IPS-15b (cell line): Measurements from ENCODE around the gene ARID1B.

Source experiments
- H3K27me3 ChIP-seq: one replicate; pipeline ENCODE4 v1.6.1; 2013; ENCODE audit warnings: low read length; ENCODE audit not compliant: control insufficient read depth, insufficient read depth
- H3K36me3 ChIP-seq: one replicate; pipeline ENCODE4 v1.6.1; 2013; ENCODE audit warnings: low read length; ENCODE audit not compliant: control insufficient read depth, insufficient read depth
- H3K4me1 ChIP-seq: one replicate; pipeline ENCODE4 v1.6.1; 2013; ENCODE audit warnings: mild to moderate bottlenecking, low read length; ENCODE audit not compliant: control insufficient read depth, insufficient read depth
- H3K4me3 ChIP-seq: one replicate; pipeline ENCODE4 v1.5.1; 2013; ENCODE audit warnings: low read depth, low read length
- H3K9ac ChIP-seq: one replicate; pipeline ENCODE4 v1.6.1; 2013; ENCODE audit warnings: low read depth, mild to moderate bottlenecking, low read length
- H3K9me3 ChIP-seq: one replicate; pipeline ENCODE4 v1.6.1; 2013; ENCODE audit warnings: mild to moderate bottlenecking, low read length; ENCODE audit not compliant: control insufficient read depth, insufficient read depth

ARID1B gene

DNA sequence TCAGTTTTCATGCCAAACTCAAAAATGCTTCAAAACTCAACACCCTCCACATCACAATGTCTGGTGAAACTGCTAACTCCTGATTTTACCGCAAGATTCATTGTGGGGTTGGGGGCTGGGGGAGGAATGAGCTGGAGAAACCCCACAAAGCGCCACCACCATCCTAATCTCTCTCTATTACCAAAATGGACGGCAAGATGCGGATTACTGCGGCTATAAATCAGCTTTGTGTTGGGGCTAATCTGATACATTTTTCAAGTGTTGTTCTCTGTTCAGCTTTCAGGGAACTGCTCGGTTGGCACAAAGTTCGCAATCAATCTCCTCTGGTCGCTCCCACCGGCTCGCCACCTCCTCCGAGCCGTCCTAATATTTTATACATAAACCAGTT is 462.5 kb downstream of the ARID1B start:
- no peaks in the 10 kb centered on the region for H3K9me3 ChIP-seq
- H3K36me3 ChIP-seq = no peaks in the 10 kb centered on the region
- peaks cover 9% of the 10 kb centered on the region for H3K4me1 ChIP-seq
- H3K4me3 ChIP-seq = no peak overlapping the region
- no peak overlapping the region for H3K9ac ChIP-seq
- peaks cover 26% of the 10 kb centered on the region for H3K27me3 ChIP-seq

DNA sequence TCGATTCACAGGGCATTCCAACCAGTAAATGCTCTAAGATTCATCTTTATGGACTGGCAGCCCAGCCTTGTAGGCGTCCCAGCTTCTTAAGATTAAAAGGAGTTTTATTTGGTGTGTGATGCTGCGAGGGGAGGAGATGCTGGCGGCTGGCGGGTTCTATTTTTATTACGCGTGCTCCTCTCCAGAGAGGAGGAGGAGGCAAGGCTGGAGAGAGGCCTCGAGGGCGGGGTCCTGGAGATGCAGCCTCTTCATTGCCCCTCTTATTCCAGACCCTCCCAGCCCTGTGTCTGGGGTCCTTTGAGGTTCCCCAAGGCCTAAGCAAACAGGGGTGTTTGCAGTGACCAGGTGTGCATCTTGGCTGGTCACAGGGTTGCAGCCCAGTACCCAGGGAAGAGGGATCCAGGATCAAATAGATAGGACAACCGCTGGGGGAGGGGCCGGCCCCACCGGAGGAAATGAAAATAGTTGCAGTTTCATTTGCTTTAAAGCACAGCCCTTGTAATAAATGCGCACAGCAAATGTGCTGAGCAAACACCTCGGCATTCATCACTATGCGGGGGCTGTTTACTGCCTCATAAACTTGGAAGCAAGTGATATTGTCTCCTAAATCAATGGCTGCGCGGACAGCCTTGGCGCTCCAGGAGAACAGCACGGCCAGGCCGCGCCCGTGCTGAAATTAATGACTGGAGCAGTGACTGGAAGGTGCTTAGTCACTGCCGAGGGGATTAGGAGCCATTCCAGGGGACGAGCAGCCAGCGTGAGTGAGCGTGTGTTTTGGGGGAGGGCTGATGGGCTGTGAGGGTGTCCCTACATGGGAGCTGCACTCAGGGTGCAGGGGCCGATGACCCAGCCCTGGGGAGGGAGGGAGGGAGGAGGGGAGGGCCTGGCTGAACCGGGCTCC is 463.1 kb downstream of the ARID1B start:
- peak overlapping the region; percentile 18 for H3K4me3 ChIP-seq
- H3K9me3 ChIP-seq = no peaks in the 10 kb centered on the region
- no peaks in the 10 kb centered on the region for H3K36me3 ChIP-seq
- no peak overlapping the region for H3K9ac ChIP-seq
- H3K27me3 ChIP-seq = peaks cover 20% of the 10 kb centered on the region
- peaks cover 9% of the 10 kb centered on the region for H3K4me1 ChIP-seq

DNA sequence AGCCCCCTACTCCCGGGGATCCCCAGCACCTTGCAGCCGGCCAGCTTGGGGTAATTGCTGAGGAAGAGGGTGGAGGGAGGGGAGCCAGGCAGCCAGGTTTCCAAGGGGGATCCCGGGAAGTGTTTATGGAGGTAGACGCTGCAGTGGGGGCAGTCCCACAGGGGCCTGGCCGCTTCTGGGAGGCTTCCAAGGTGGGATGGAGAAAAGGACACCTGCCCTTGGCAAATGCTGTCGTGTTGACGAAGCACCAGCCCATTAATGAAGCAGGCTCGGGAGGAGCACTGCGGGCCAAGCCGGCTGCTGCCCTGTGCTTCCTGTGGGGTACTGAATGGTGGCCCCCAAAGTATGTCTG is 463.8 kb downstream of the ARID1B start:
- peaks cover 15% of the 10 kb centered on the region for H3K27me3 ChIP-seq
- no peaks in the 10 kb centered on the region for H3K36me3 ChIP-seq
- peaks cover 9% of the 10 kb centered on the region for H3K4me1 ChIP-seq
- peak overlapping the region; percentile 18 for H3K4me3 ChIP-seq
- no peaks in the 10 kb centered on the region for H3K9me3 ChIP-seq
- H3K9ac ChIP-seq = no peak overlapping the region

DNA sequence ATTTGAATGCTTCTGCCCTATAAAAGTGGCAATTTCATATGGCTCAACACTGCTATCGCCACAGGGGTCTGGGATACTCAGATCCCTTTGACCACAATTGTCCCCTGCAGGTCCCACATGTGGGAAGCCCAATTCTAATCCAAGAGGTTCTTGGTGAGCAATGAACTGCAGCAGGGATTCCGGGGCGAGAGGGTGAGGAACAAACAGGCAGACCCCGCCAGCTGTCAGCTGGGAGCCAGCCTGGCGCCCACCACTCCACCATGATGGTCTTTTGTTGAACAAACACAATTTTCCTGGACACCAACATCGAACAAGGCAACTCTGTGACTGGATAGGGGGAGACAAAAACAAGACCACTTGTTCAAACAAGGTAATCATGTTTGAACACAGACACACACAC is 465.6 kb downstream of the ARID1B start:
- no peaks in the 10 kb centered on the region for H3K9me3 ChIP-seq
- no peak overlapping the region for H3K4me3 ChIP-seq
- peaks cover 6% of the 10 kb centered on the region for H3K4me1 ChIP-seq
- no peaks in the 10 kb centered on the region for H3K36me3 ChIP-seq
- peaks cover 4% of the 10 kb centered on the region for H3K27me3 ChIP-seq
- no peak overlapping the region for H3K9ac ChIP-seq

DNA sequence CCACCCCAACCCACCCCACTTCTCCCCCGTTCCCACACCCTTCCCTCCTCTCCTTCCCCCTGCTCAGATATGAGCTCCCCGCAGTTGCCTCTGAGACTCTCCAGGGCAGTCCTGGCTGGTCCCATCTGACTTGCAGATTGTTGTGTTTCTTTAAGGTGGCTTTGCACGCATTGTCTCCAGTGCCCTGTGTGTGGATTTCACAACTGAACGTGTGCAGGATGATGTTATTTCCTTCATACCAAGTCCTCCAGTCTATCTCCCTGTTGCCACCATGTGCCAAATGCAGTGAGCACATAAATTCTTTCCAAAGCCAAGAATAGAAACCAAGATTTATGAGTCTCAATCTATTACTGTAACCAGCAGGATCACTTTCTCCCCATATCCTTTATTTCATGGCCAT is 467.0 kb downstream of the ARID1B start:
- Histone ChIP-seq H3K9ac (no peak overlapping the region), H3K27me3 (no peaks in the 10 kb centered on the region), H3K4me3 (no peak overlapping the region), H3K9me3 (no peaks in the 10 kb centered on the region), H3K36me3 (no peaks in the 10 kb centered on the region), H3K4me1 (peaks cover 6% of the 10 kb centered on the region)

DNA sequence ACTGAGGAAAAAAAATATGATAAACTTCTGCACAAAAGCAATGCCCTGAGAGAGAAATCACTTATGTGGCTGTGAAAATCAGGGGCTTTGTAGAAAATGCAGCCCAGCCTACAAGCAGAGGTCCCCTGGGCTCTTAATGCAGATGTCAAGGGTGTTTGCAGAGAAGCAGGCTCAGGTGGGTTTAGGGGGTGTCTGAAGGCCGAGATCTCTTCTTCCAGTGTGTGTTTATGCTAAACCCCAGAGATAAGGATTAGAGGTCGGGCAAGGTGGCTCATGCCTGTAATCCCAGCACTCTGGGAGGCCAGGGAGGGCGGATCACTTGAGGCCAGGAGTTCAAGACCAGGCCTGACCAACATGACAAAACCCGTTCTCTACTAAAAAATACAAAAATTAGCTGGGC is 467.6 kb downstream of the ARID1B start:
- no peak overlapping the region for H3K9ac ChIP-seq
- H3K27me3 ChIP-seq = no peaks in the 10 kb centered on the region
- H3K4me1 ChIP-seq = peaks cover 6% of the 10 kb centered on the region
- H3K9me3 ChIP-seq = no peaks in the 10 kb centered on the region
- no peaks in the 10 kb centered on the region for H3K36me3 ChIP-seq
- no peak overlapping the region for H3K4me3 ChIP-seq

DNA sequence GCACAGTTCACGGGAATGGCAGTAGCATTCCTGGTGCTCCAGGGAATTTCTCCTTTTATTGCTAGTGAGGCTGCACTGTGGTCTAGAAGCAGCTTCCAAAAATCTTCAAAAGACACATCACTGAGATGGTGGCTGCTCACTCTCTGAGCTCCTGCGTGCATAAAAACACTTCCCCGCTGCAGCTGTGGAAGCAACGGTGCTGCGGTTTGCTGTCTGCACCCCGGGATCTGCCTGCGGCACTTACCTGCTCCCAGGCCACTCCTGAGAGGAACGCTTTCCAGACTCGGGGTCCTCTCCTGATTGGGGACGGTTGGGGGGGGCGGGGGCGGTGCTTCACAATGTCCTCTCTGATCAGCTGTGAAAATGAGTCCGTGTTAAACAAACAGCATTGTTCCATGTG is 468.3 kb downstream of the ARID1B start:
- Histone ChIP-seq H3K9me3 (no peaks in the 10 kb centered on the region), H3K9ac (no peak overlapping the region)

DNA sequence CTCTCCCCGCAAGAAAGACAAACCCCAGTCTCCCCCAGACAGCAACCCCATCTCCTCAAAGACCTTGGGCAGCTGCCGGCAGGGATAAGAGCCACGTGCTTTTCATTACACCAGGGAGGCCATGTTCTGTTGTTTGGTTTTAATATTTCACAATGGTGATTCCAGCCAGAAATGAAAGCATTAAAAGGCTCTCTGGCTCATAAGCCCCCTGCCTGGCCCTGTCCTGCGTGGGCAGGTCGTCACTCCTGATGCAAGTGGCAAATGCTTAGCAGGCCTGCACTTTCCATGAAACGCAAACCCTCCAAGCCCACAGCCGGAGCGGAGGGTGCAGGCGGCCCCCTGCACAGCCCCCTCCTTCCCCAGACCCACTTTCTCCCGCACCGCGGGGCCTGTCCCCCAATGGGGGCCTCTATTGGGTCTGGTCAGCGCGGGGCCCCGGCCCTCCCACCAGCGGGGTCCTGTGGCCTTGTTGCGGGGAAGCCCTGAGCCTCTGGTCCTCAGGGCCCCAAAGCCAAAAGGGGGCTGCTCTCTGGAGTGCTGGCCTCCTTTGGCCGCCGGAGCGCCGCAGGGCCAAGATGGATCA is 469.0 kb downstream of the ARID1B start:
- Histone ChIP-seq H3K4me1 (no peaks in the 10 kb centered on the region), H3K27me3 (no peaks in the 10 kb centered on the region), H3K9me3 (no peaks in the 10 kb centered on the region), H3K4me3 (no peak overlapping the region), H3K9ac (no peak overlapping the region), H3K36me3 (no peaks in the 10 kb centered on the region)

More for the DNA sequence above, 468.3 kb downstream of the ARID1B start:
- H3K27me3 ChIP-seq = no peaks in the 10 kb centered on the region
- H3K4me1 ChIP-seq = peaks cover 2% of the 10 kb centered on the region
- no peaks in the 10 kb centered on the region for H3K36me3 ChIP-seq
- H3K4me3 ChIP-seq = no peak overlapping the region

DNA sequence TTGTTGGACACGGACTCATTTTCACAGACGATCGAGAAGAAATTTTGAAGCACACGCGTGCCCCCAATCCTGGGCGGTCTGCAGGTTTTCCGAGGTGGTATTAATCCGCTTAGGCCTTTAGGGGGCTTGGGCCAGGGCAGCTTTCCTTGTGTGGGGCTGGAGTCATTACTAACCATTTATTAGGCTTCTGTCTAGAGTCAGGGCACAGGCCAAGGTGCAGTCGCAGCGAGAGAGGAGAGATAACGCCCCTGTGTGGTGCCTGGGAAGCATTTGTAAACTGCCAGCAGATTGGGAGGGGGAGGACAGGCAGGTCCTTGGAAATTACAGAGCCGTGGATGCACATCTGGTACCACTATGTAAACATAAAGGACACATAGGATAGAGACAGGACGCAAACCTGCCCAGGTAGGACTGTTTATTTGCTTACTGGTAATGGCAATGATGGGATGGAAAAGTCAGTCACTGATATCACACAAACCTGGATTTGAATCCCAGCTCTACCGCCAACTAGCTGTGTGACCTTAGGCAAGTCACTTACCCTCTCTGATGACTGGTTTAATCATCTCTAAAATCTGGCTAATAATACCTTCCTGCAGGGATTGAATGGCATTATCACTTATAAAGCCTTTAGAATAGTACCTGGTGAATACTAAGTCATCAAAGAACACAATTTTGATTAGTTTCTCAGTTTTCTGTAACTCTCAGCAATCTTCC is 469.8 kb downstream of the ARID1B start:
- Histone ChIP-seq H3K9me3 (no peaks in the 10 kb centered on the region), H3K27me3 (no peaks in the 10 kb centered on the region), H3K4me3 (no peak overlapping the region), H3K9ac (no peak overlapping the region), H3K4me1 (no peaks in the 10 kb centered on the region), H3K36me3 (no peaks in the 10 kb centered on the region)

DNA sequence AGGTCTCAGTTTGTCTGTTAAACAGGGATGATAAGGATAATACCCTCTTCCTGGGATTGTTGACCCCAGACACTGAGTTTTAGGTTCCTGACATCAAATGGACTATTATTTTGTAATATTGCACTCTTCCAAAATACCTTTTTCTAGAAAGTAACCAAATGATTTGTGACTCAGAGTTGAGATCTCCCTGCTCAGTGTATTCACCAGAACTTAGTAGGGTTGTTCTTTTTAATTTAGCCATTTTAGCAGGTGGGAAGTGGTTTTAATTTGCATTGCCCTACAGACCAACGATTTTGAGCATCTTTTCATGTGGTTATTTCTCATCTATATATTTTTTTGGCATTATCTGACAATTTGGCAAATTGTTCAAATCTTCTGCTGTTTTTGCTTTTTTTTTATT is 471.1 kb downstream of the ARID1B start:
- Histone ChIP-seq H3K9ac (no peak overlapping the region), H3K4me1 (no peaks in the 10 kb centered on the region), H3K4me3 (no peak overlapping the region), H3K9me3 (no peaks in the 10 kb centered on the region), H3K27me3 (no peaks in the 10 kb centered on the region), H3K36me3 (no peaks in the 10 kb centered on the region)

DNA sequence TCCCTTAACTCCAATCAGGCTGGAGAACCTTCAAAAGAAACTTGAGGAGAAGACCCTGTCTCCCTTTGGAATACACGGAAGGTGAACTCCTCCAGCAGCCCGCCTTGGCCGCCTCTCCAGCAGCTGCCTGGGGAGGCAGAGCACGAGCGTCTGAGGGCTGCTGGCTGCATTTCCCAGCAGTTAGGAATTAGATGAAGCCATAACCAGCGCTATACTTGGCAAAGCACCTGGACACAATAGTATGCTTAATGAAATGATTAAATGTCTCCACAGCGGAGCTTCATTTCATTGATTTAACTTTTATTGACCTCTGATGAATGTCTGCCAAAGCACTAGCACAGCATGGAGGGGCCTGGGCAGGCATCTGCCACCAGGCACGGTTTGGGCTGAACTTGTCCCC is 472.6 kb downstream of the ARID1B start:
- H3K36me3 ChIP-seq = no peaks in the 10 kb centered on the region
- no peak overlapping the region for H3K4me3 ChIP-seq
- H3K9me3 ChIP-seq = no peaks in the 10 kb centered on the region
- no peak overlapping the region for H3K9ac ChIP-seq
- H3K27me3 ChIP-seq = no peaks in the 10 kb centered on the region
- no peaks in the 10 kb centered on the region for H3K4me1 ChIP-seq
